ENCODE measurements around the gene OTUD1.

The OTUD1 gene

DNA sequence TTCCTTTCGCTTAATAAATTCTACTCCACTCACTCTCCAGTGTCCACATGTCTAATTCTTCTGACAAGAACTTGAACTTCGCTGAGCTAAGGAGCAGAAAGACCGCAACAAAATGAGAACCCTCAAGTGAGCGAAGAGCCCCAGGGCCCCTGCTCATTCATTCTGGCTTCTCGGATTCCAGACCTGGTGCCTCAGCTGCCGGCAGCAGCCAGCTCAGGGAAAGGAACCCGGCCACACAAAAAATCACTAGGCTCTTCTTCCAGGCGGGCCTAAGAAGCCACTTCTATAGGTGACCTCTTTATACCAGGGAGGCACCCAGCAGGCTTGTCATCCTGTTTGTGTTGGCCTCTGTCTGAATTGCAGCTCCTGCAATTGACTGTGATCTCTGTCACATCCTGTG, 33.3 kb downstream of the OTUD1 start:
- DNase-seq: no peak

DNA sequence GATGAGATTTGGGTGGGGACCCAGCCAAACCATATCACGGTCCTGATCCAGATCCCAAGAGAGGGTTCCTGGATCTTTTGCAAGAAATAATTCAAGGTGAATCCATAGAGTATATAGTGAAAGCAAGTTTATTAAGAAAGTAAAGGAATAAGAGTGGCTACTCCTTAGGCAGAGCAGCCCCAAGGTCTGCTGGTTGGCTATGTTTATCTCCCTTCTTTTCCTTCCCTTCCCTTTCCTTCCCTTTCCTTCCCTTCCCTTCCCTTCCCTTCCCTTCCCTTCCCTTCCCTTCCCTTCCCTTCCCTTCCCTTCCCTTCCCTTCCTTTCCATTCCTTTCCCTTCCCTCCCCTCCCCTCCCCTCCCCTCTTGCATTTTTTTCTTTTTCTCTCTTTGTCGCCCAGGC, 35.2 kb downstream of the OTUD1 start:
- DNase-seq: no peak

DNA sequence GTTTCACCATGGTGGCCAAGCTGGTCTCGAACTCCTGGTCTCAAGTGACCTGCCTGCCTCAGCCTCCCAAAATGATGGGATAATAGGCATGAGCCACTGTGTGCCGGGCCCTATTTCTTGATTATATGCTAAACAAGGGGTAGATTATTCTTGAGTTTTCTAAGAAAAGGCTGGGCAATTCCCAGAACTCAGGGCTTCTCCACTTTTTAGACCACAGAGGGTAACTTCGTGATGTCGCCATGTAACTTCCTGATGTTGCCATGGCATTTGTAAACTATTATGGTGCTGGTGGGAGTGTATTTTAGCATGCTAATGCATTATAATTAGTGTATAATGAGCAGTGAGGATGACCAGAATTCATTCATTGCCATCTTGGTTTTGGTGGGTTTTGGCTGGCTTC, 35.8 kb downstream of the OTUD1 start:
- DNase-seq: no peak

DNA sequence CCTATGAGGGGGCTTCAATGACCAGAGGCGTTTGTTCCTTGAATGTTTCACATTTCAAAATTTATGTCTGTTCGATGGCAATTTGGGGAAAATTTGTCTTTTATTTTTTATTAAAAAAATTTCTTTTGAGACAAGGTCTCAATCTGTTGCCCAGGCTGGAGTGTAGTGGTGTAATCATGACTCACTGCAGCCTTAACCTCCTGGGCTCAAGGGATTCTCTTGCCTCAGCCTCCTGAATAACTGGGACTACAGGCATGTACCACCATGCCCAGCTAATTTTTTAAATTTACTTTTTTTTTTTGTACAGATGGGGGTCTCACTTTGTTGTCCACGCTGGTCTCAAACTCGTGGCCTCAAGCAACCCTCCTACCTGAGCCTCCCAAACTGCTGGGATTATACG, 39.7 kb downstream of the OTUD1 start:
- no peak for DNase-seq

DNA sequence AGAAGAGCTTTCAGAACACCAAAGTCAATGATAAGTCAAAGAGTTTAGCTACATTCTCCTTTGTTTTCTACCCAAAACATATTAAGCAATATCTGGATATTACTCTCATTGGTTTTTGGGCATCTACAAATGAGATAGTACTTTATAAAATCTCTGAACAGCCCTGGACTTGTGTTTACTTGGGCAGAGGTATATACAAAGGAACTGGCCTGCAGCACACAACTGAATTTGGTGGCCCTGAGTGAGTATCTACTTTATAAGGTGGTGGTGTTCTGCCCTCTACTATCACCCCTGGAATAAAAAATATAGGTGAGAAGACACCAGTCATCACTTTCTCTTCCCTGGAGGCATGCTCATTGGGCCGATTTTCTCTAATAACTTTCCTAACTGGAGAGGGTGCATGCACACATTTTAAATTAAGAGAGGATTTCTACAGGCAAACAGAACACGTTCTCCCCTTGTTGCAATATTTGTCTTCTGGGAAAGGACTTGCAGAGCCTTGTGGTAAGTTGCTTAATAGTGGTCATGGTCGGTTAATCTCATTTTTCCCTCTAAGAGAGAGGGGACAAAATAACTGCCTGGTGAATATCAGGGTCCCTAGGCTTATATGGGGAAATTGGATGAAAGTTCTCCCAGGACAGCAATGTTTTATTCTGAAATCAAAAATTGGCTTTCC, 41.1 kb downstream of the OTUD1 start:
- no peak for DNase-seq

DNA sequence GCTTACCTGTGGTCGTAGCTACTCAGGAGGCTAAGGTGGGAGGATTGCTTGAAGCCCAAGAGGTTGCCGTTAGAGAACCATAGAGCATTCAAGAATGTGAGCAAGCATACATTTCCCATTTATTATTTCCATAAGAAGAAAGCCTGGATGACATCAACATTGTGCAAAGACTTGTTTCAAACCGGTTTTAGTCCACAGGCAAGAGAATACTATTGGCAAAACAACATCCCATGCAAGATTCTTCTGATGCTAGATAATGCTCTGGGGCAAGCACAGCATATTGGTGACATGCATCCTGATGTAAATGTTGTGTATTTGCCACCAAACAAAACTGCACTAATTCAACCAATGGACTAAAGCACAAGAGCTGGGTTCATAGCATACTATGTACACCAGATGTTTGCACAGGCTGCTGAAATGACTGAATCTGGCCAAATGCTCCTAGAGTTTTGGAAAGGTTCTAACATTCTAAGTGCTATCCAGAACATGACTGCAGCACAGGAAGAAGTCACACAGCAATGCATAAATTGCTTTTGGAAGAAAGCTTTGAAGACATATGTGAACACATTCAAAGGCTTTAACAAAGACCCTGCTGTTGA, 42.6 kb downstream of the OTUD1 start:
- DNase-seq: no peak

DNA sequence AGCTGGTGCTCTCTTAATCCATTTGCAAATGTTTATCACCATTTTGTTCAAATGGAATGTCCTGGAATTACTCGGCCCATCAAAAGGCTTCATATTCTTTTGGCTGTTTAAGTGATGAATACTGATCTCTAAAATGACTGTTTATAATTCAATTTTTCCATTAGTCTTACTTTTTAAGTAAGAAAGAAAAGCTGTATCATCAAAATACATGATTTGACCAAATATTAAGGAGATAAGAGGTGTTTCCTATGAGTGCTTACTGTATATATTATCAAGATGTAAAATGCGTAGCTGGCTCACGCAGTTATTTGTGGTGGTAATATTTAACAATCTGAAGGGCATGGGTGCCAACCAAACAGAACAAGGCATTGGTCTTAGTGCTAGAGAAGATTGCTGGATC, 51.2 kb downstream of the OTUD1 start:
- no peak for DNase-seq
